Keratinocyte (primary cell): Measurements from ENCODE around the gene F13B. TPM values are rescaled to one million over a fixed set of nuclear protein-coding genes. Genes with fewer than 3 reads are reported as not detected.

ENCODE experiments used
- DNase-seq: peaks from one replicate; pipeline ENCODE4 v3.0.0-alpha.2; 2011; ENCODE audit warnings: low read depth, missing footprints, low spot score
- FAIRE-seq: peaks from 2 replicates; lab custom pipeline; 2011; peaks lifted over from hg19 to GRCh38; lab: Jason Lieb, UNC
- H2AFZ ChIP-seq: 2 replicates; pipeline ENCODE4 v1.6.0; 2012; ENCODE audit warnings: low read length, control low read depth, inconsistent platforms; ENCODE audit not compliant: control insufficient read depth
- H3K27ac ChIP-seq: 2 replicates; pipeline ENCODE4 v1.5.1; 2011; ENCODE audit warnings: low read length; ENCODE audit not compliant: control insufficient read depth, insufficient read depth
- H3K27me3 ChIP-seq: 3 replicates; pipeline ENCODE4 v1.6.0; 2011; ENCODE audit warnings: low read length; ENCODE audit not compliant: control insufficient read depth, insufficient read depth; ENCODE audit errors: extremely low read depth
- H3K36me3 ChIP-seq, 2 experiments: 2 replicates in 1 of 2; 3 replicates in 1 of 2; pipeline ENCODE4 v1.5.1; 2011; ENCODE audit warnings: low read length in 2 of 2, mild to moderate bottlenecking in 1 of 2; ENCODE audit not compliant: control insufficient read depth in 2 of 2, insufficient read depth in 2 of 2; ENCODE audit errors: extremely low read depth in 1 of 2
- H3K4me1 ChIP-seq: 3 replicates; pipeline ENCODE4 v1.5.1; 2011; ENCODE audit warnings: low read length; ENCODE audit not compliant: control insufficient read depth, insufficient read depth; ENCODE audit errors: extremely low read depth
- H3K4me2 ChIP-seq: 3 replicates; pipeline ENCODE4 v1.6.0; 2011; ENCODE audit warnings: low read depth, low read length; ENCODE audit not compliant: control insufficient read depth, insufficient read depth; ENCODE audit errors: extremely low read depth
- H3K4me3 ChIP-seq, 3 experiments: fragments of 200-600 bp in 1 of 3; sonication (generic) in 1 of 3; 2 replicates in 2 of 3; 3 replicates in 1 of 3; pipeline ENCODE4 v1.5.1; 2011 to 2016; ENCODE audit warnings: low read length in 3 of 3, mild to moderate bottlenecking in 3 of 3, control low read depth in 2 of 3, inconsistent platforms in 1 of 3, low read depth in 1 of 3, mixed read lengths in 1 of 3, mixed run types in 1 of 3, moderate library complexity in 1 of 3; ENCODE audit not compliant: control insufficient read depth in 2 of 3, insufficient read depth in 2 of 3; ENCODE audit errors: extremely low read depth in 1 of 3
- H3K79me2 ChIP-seq: 2 replicates; pipeline ENCODE4 v1.6.0; 2012; ENCODE audit warnings: low read length; ENCODE audit not compliant: control insufficient read depth, insufficient read depth
- H3K9ac ChIP-seq: 3 replicates; pipeline ENCODE4 v1.6.0; 2011; ENCODE audit warnings: low read length; ENCODE audit not compliant: control insufficient read depth, insufficient read depth; ENCODE audit errors: extremely low read depth
- H3K9me1 ChIP-seq: 3 replicates; pipeline ENCODE4 v1.6.0; 2011; ENCODE audit warnings: low read length; ENCODE audit not compliant: control insufficient read depth, insufficient read depth; ENCODE audit errors: extremely low read depth
- H3K9me3 ChIP-seq: 2 replicates; pipeline ENCODE4 v1.5.1; 2012; ENCODE audit warnings: low read depth, low read length; ENCODE audit not compliant: control insufficient read depth
- H4K20me1 ChIP-seq: 3 replicates; pipeline ENCODE4 v1.6.0; 2011; ENCODE audit warnings: low read length; ENCODE audit not compliant: control insufficient read depth, insufficient read depth; ENCODE audit errors: extremely low read depth
- CTCF ChIP-seq, 3 experiments: IDR thresholded peaks in 1 of 3; conservative IDR thresholded peaks in 1 of 3; optimal IDR thresholded peaks in 1 of 3; 2 replicates in 2 of 3; 3 replicates in 1 of 3; pipeline versions ENCODE3 to v1.5.1; 2011; ENCODE audit warnings: low read length in 3 of 3, mild to moderate bottlenecking in 3 of 3, moderate library complexity in 2 of 3, control low read depth in 1 of 3, inconsistent platforms in 1 of 3; ENCODE audit not compliant: insufficient read depth in 2 of 3; ENCODE audit errors: extremely low read depth in 1 of 3
- EZH2 ChIP-seq: IDR thresholded peaks from one replicate; pipeline ENCODE4 v1.6.1; 2012; ENCODE audit warnings: inconsistent platforms, mild to moderate bottlenecking, low read length, moderate library complexity
- dilution Hi-C: fragments of 300-500 bp; cut with MboI; formaldehyde crosslinking; loops from one replicate; pipeline ENCODE4 v1.7.0; 2020; ENCODE audit warnings: low sequenced_read_pairs; ENCODE audit not compliant: extremely low pct_ligation_motif_present
- polyA plus RNA-seq, 5 experiments: library from polyadenylated mRNA; depleted of rRNA in 3 of 5; stranded (reverse) in 3 of 5; stranded (forward) in 1 of 5; unstranded in 1 of 5; fragments of >200 nt; gene quantifications; 1 replicate in 1 of 5; 2 replicates in 3 of 5; 3 replicates in 1 of 5; pipeline versions ENCODE4 v1.2.1 to v1.2.3, GENCODE V29; 2011 to 2012; ENCODE audit warnings: missing spikeins in 2 of 5, low read depth in 1 of 5, low replicate concordance in 1 of 5

F13B gene
- polyA plus RNA-seq, 1 donor (not counting 4 experiments of a cell fraction or from before 2014, with no cell fraction given): not detected

DNA sequence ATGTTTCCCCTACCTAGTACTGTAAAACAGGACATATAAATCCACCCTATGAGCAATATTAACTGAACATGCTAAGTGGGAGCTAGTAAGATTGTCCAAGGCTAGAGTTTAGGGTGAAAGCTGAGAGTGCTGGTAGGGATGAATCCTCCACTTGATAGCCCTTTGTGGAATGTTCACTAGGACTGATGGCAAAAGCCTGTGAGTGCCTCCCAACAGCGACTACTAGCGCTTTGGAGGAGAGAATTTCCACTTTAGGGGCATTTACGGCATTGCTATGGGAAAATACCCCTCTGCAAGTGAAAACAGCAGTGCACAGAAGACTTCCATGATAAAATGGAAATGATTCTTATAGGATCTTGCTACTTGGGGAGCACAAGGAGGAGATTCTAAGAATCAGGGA, 53.8 kb downstream of the F13B start:
- H3K27ac ChIP-seq: no peak overlapping the region
- no peak overlapping the region for H2AFZ ChIP-seq
- H3K9ac ChIP-seq: no peak overlapping the region
- dilution Hi-C loops: no loop called here
- DNase-seq (no peak), FAIRE-seq (no peak)
- no peaks in the 10 kb centered on the region for H3K9me1 ChIP-seq
- H3K4me3 ChIP-seq: no peak overlapping the region
- no peak for TF ChIP-seq EZH2
- no peak for TF ChIP-seq CTCF (optimal IDR thresholded peaks at IDR 0.05 in 1 of 3, IDR thresholded peaks at IDR 0.05 in 1 of 3, conservative IDR thresholded peaks at IDR 0.05 in 1 of 3; ENCODE audit: extremely low read depth in 1 of 3, insufficient read depth in 2 of 3, low read length in 3 of 3)
- no peaks in the 10 kb centered on the region for H3K9me3 ChIP-seq
- H3K79me2 ChIP-seq: no peaks in the 10 kb centered on the region
- H4K20me1 ChIP-seq: no peaks in the 10 kb centered on the region
- H3K4me1 ChIP-seq: no peaks in the 10 kb centered on the region
- no peaks in the 10 kb centered on the region for H3K27me3 ChIP-seq
- no peak overlapping the region for H3K4me2 ChIP-seq
- no peaks in the 10 kb centered on the region for H3K36me3 ChIP-seq

GRCh38 chr1:197011614-197012013, 55.4 kb downstream of the F13B start:
- dilution Hi-C loops: no loop called here
- H3K9me3 ChIP-seq: no peaks in the 10 kb centered on the region
- DNase-seq (no peak), FAIRE-seq (no peak)
- H3K4me3 ChIP-seq: no peak overlapping the region
- no peak overlapping the region for H3K9ac ChIP-seq
- no peaks in the 10 kb centered on the region for H3K79me2 ChIP-seq
- H3K36me3 ChIP-seq: no peaks in the 10 kb centered on the region
- H4K20me1 ChIP-seq: no peaks in the 10 kb centered on the region
- H3K9me1 ChIP-seq: no peaks in the 10 kb centered on the region
- no peak for TF ChIP-seq CTCF (optimal IDR thresholded peaks at IDR 0.05 in 1 of 3, IDR thresholded peaks at IDR 0.05 in 1 of 3, conservative IDR thresholded peaks at IDR 0.05 in 1 of 3; ENCODE audit: extremely low read depth in 1 of 3, insufficient read depth in 2 of 3, low read length in 3 of 3)
- no peak overlapping the region for H3K4me2 ChIP-seq
- no peak overlapping the region for H3K27ac ChIP-seq
- no peaks in the 10 kb centered on the region for H3K27me3 ChIP-seq
- H3K4me1 ChIP-seq: no peaks in the 10 kb centered on the region
- no peak overlapping the region for H2AFZ ChIP-seq
